Measurements from ENCODE around the gene WDR70. TPM values are rescaled to one million over a fixed set of nuclear protein-coding genes. Genes with fewer than 3 reads are reported as not detected.

Gene WDR70
- total RNA-seq, 1 donor from 2014 or later = 43.0 TPM

DNA sequence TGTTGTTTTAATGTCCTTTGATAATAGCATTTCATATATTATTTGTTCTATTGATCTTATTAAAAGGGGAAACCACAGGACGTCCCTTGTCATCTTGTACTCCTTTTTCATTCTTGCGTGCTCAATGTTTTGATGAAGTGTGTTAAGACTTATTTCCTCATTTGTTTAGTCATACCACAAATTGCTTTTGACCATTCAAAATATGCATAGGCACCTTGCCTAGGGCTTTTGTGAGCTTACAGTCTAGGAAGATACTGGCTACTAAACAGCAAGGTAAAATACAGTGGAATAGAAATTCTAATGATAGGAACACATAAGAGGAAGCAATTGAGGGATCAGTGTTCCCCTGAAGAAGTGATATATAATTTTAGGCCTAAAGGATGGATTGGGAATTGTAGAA is 190.3 kb downstream of the WDR70 start:
- Mint-ChIP-seq H3K4me3 (ENCODE audit: low read depth) (no peak overlapping the region), H3K36me3 (ENCODE audit: insufficient read depth) (peaks cover 5% of the 10 kb centered on the region), H3K27me3 (no peaks in the 10 kb centered on the region), H3K27ac (no peak overlapping the region), H3K9me3 (ENCODE audit: low read depth) (peaks cover 6% of the 10 kb centered on the region), H3K4me1 (ENCODE audit: low read depth) (peaks cover 4% of the 10 kb centered on the region)
- DNase-seq (ENCODE audit: low spot score, unreplicated experiment) = no peak
- TF ChIP-seq, protein P1, sequence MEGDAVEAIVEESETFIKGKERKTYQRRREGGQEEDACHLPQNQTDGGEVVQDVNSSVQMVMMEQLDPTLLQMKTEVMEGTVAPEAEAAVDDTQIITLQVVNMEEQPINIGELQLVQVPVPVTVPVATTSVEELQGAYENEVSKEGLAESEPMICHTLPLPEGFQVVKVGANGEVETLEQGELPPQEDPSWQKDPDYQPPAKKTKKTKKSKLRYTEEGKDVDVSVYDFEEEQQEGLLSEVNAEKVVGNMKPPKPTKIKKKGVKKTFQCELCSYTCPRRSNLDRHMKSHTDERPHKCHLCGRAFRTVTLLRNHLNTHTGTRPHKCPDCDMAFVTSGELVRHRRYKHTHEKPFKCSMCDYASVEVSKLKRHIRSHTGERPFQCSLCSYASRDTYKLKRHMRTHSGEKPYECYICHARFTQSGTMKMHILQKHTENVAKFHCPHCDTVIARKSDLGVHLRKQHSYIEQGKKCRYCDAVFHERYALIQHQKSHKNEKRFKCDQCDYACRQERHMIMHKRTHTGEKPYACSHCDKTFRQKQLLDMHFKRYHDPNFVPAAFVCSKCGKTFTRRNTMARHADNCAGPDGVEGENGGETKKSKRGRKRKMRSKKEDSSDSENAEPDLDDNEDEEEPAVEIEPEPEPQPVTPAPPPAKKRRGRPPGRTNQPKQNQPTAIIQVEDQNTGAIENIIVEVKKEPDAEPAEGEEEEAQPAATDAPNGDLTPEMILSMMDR (IDR thresholded peaks at IDR 0.05; ENCODE audit: unreplicated experiment) = no peak

DNA sequence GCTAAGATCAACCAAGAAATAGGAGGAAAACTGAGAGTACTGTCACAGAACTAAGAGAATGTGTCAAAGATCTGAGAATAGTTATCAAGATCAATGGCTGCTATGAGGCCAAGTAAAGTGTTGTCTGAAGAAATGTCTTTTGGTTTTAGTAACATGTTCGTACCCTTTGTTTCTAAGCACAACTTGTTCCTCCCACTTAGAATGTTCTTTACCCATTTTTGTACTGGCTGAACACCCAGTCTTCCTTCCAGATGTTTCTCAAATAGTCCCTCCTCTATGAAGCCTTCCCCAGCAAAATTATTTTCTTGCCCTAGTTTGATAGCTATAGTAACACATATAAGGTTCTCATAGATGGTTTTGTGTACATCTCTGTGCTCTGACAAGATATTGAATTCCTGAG is 191.5 kb downstream of the WDR70 start:
- peaks cover 10% of the 10 kb centered on the region for H3K9me3 Mint-ChIP-seq (ENCODE audit: low read depth)
- no peak overlapping the region for H3K4me3 Mint-ChIP-seq (ENCODE audit: low read depth)
- peaks cover 9% of the 10 kb centered on the region for H3K36me3 Mint-ChIP-seq (ENCODE audit: insufficient read depth)
- no peak for DNase-seq (ENCODE audit: low spot score, unreplicated experiment)
- no peaks in the 10 kb centered on the region for H3K27me3 Mint-ChIP-seq
- H3K4me1 Mint-ChIP-seq (ENCODE audit: low read depth) = peaks cover 5% of the 10 kb centered on the region
- H3K27ac Mint-ChIP-seq = no peak overlapping the region
- TF ChIP-seq, protein P1 (IDR thresholded peaks at IDR 0.05; ENCODE audit: unreplicated experiment) = no peak

- no peak overlapping the region for H3K27ac Mint-ChIP-seq
- H3K36me3 Mint-ChIP-seq (ENCODE audit: insufficient read depth) = peaks cover 9% of the 10 kb centered on the region
- H3K27me3 Mint-ChIP-seq = no peaks in the 10 kb centered on the region
- TF ChIP-seq, protein P1 (IDR thresholded peaks at IDR 0.05; ENCODE audit: unreplicated experiment) = no peak
- H3K9me3 Mint-ChIP-seq (ENCODE audit: low read depth) = peaks cover 10% of the 10 kb centered on the region
- H3K4me3 Mint-ChIP-seq (ENCODE audit: low read depth) = no peak overlapping the region
- peaks cover 10% of the 10 kb centered on the region for H3K4me1 Mint-ChIP-seq (ENCODE audit: low read depth)
- no peak for DNase-seq (ENCODE audit: low spot score, unreplicated experiment)
Measured at GRCh38 chr5:37571985-37572384, 192.9 kb downstream of the WDR70 start.

DNA sequence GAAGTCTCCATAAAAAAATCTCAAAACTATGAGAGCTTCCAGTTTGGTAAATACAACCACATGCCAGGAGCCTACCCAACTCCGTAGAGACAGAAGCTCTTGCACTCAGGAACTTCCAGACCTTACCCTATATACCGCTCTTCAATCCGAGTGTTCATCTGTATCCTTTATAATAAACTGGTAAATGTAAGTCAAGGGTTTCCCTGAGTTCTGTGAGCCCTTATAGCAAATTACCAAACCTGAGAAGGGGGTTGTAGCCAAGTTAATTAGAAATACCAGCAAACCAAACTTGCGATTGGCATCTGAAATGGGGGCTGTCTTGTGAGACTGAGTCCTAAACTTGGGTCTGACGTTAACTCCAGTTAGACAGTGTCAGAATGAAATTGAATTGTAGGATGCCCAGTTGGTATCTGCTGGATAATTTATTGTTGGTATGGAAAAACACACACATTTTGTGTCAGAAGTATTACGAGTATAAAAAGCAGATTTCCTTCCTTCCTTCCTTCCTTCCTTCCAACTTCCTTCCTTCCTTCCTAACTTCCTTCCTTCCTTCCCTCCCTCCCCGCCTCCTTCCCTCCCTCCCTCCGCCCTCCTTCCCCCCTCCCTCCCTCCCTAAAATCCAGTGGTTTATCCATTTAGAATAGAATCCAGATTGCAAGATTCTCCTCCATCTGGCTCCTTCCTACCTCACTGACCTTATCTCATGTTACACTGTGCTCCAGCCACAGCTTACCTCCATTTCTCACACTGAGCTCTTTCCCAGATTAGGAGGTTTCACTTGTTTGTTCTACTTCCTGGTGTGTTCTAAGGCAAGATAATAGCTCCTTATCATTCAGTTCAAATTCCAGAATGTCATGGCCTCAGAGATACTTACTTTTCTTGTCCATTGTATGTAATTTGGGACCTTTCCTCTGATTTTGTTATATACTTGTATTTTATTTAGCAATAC is 196.7 kb downstream of the WDR70 start:
- Mint-ChIP-seq H3K9me3 (ENCODE audit: low read depth) (peaks cover 10% of the 10 kb centered on the region), H3K36me3 (ENCODE audit: insufficient read depth) (peaks cover 9% of the 10 kb centered on the region), H3K4me1 (ENCODE audit: low read depth) (peaks cover 6% of the 10 kb centered on the region), H3K4me3 (ENCODE audit: low read depth) (no peak overlapping the region), H3K27me3 (no peaks in the 10 kb centered on the region), H3K27ac (no peak overlapping the region)
- TF ChIP-seq, protein P1 (IDR thresholded peaks at IDR 0.05; ENCODE audit: unreplicated experiment) = no peak
- no peak for DNase-seq (ENCODE audit: low spot score, unreplicated experiment)

DNA sequence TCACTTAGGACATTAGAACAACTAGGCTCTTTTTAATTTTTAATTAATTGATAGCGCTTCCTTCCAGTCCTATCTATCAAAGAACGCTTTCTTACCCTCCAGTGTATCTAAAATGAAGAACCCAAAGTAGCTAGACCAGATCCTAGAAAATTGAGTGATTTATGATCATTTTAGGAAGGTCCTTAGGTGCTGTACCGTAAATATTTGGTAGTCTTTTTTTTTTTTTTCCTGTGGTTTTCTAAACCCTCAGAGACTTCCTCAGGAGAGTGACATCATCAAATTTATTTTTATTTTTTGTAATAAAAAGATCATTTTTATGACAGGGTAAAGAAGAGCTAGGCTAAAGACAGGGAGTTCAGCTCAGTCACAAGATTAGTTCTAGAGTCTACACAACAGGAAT is 197.4 kb downstream of the WDR70 start:
- Mint-ChIP-seq H3K27me3 (no peaks in the 10 kb centered on the region), H3K4me3 (ENCODE audit: low read depth) (no peak overlapping the region), H3K4me1 (ENCODE audit: low read depth) (peaks cover 6% of the 10 kb centered on the region), H3K36me3 (ENCODE audit: insufficient read depth) (peaks cover 9% of the 10 kb centered on the region), H3K27ac (no peak overlapping the region), H3K9me3 (ENCODE audit: low read depth) (peaks cover 10% of the 10 kb centered on the region)
- TF ChIP-seq, protein P1 (IDR thresholded peaks at IDR 0.05; ENCODE audit: unreplicated experiment) = no peak
- no peak for DNase-seq (ENCODE audit: low spot score, unreplicated experiment)
